K562 (cell line): Measurements from ENCODE around the gene MRPL32. TPM values are rescaled to one million over a fixed set of nuclear protein-coding genes. Genes with fewer than 3 reads are reported as not detected.

Experiments used
- AFF4 ChIP-seq: sonication (generic); formaldehyde crosslinking; IDR thresholded peaks from 2 replicates; pipeline ENCODE4 v1.8.0; 2023; ENCODE audit warnings: mild to moderate bottlenecking, missing genetic modification reagents
- ARID3B ChIP-seq: fragments of 250-450 bp; sonication (Bioruptor Pico); IDR thresholded peaks from 2 replicates; pipeline ENCODE4 v1.4.0; 2020; ENCODE audit warnings: borderline replicate concordance
- CEBPB ChIP-seq: fragments of 450-650 bp; IDR thresholded peaks from 2 replicates; pipeline ENCODE4 v1.6.1; 2016; ENCODE audit warnings: missing genetic modification characterization, missing compliant biosample characterization
- GTF2B ChIP-seq: IDR thresholded peaks from 2 replicates; pipeline ENCODE4 v1.6.1; 2011; ENCODE audit not compliant: insufficient read length; ENCODE audit errors: extremely low read depth
- MAZ ChIP-seq, 2 experiments: fragments of 450-650 bp in 1 of 2; sonication (generic) in 1 of 2; formaldehyde crosslinking; IDR thresholded peaks in 1 of 2; conservative IDR thresholded peaks in 1 of 2; 2 replicates each; pipeline versions ENCODE4 v1.4.0 to v1.5.0; 2020; ENCODE audit warnings: mild to moderate bottlenecking in 1 of 2, missing genetic modification reagents in 1 of 2
- NBN ChIP-seq: fragments of 450-650 bp; IDR thresholded peaks from 2 replicates; pipeline ENCODE4 v1.6.1; 2016; ENCODE audit warnings: low read depth, mild to moderate bottlenecking
- POLR2H ChIP-seq: IDR thresholded peaks from 2 replicates; pipeline ENCODE4 v1.6.1; 2016; ENCODE audit warnings: missing genetic modification characterization, low read depth, mild to moderate bottlenecking, control low read depth, missing compliant biosample characterization, moderate library complexity
- RERE ChIP-seq: sonication (generic); formaldehyde crosslinking; IDR thresholded peaks from 2 replicates; pipeline ENCODE4 v1.8.0; 2023; ENCODE audit warnings: missing genetic modification reagents, mild to moderate bottlenecking, borderline replicate concordance
- SP1 ChIP-seq: sonication (generic); formaldehyde crosslinking; IDR thresholded peaks from 2 replicates; pipeline ENCODE4 v1.8.1; 2022; ENCODE audit warnings: mild to moderate bottlenecking, missing genetic modification reagents
- TAF9B ChIP-seq: fragments of 450-650 bp; IDR thresholded peaks from 2 replicates; pipeline ENCODE4 v1.6.1; 2018; ENCODE audit warnings: mild to moderate bottlenecking; ENCODE audit not compliant: partially characterized antibody
- TCF7 ChIP-seq: sonication (generic); IDR thresholded peaks from 2 replicates; pipeline ENCODE4 v1.6.1; 2016; ENCODE audit warnings: antibody characterized with exemption, borderline replicate concordance
- XRCC5 ChIP-seq: fragments of 200-400 bp; formaldehyde crosslinking; IDR thresholded peaks from 2 replicates; pipeline ENCODE4 v1.6.1; 2017; ENCODE audit warnings: low read depth, mild to moderate bottlenecking, low read length
- ZNF140 ChIP-seq: fragments of 250-450 bp; sonication (Bioruptor Pico); IDR thresholded peaks from 2 replicates; pipeline ENCODE4 v1.8.0; 2021; ENCODE audit warnings: moderate library complexity, mild to moderate bottlenecking, inconsistent platforms
- ZNF699 ChIP-seq: fragments of 250-450 bp; sonication (Bioruptor Pico); IDR thresholded peaks from 2 replicates; pipeline ENCODE4 v1.8.0; 2021; ENCODE audit warnings: mild to moderate bottlenecking, moderate library complexity; ENCODE audit not compliant: insufficient replicate concordance
- ZNF780A ChIP-seq: fragments of 250-450 bp; sonication (Bioruptor Pico); IDR thresholded peaks from 2 replicates; pipeline ENCODE4 v1.5.0; 2021; ENCODE audit warnings: mild to moderate bottlenecking
- polyA plus RNA-seq, 8 experiments: library from polyadenylated mRNA; depleted of rRNA in 4 of 8; stranded (reverse) in 5 of 8; unstranded in 3 of 8; fragments of >200 nt; fragmentation: Nextera tagmentation in 2 of 8; fragmentation: Illumina TruSeq in 1 of 8; extraction: Ambion mirVana in 2 of 8; extraction: Trizol in 1 of 8; gene quantifications; 2 replicates each; pipeline versions ENCODE4 v1.2.1 to v1.2.3, GENCODE V29; 2011 to 2014; ENCODE audit warnings: inconsistent platforms in 1 of 8, missing spikeins in 1 of 8
- total RNA-seq, 7 experiments: library from RNA; depleted of rRNA in 6 of 7; stranded (reverse); fragments of >200 nt in 6 of 7; fragmentation: Illumina TruSeq in 2 of 7; extraction: Trizol in 2 of 7; gene quantifications; 2 replicates each; pipeline versions ENCODE4 v1.2.1 to v1.2.3, GENCODE V29; 2011 to 2021; ENCODE audit warnings: low replicate concordance in 1 of 7

Gene MRPL32
- total and polyA plus RNA-seq, 9 of the 15 experiments (the other 6 are each of a cell fraction or from before 2014, with no cell fraction given): 75.5 to 351 (median 138) TPM

- no peak; the same call in 1 of the 2 replicates for TF ChIP-seq AFF4
- TF ChIP-seq XRCC5: peak; percentile 50; the same call in 1 of the 2 replicates
- no peak; the same call in 1 of the 2 replicates for TF ChIP-seq NBN
- TF ChIP-seq CEBPB (tag): no peak
- TF ChIP-seq ARID3B (CRISPR knock-in tag): no peak
- no peak for TF ChIP-seq GTF2B
- TF ChIP-seq TAF9B: peak; percentile 95
- no peak for TF ChIP-seq ZNF780A (CRISPR knock-in tag)
- peak; percentile 79 for TF ChIP-seq POLR2H
- peak; percentile 26 to 47; a peak in 2 of 4 replicates for TF ChIP-seq MAZ (CRISPR knock-in tag; conservative IDR thresholded peaks at IDR 0.05 in 1 of 2, IDR thresholded peaks at IDR 0.05 in 1 of 2)
- TF ChIP-seq SP1 (CRISPR knock-in tag): peak; percentile 84
- TF ChIP-seq ZNF140 (CRISPR knock-in tag): no peak
- TF ChIP-seq ZNF699 (CRISPR knock-in tag): no peak
- TF ChIP-seq TCF7: 0 out of 2 replicates have a peak, but pooled peaks have one; percentile 25
- no peak for TF ChIP-seq RERE
Observed at GRCh38 chr7:42931834-42932651, at the start of gene MRPL32, which contains the start of gene PSMA2 (continued).
